DND-41 (cell line): ENCODE measurements around the gene TRNAU1AP.

Experiments used
- EZH2 ChIP-seq: IDR thresholded peaks from 3 replicates; pipeline ENCODE4 v1.6.1; 2012; ENCODE audit warnings: borderline replicate concordance, low read depth, mild to moderate bottlenecking, moderate library complexity, low read length, inconsistent platforms; ENCODE audit not compliant: severe bottlenecking
- TF ChIP-seq, protein P1 (sequence below): IDR thresholded peaks from 2 replicates; pipeline ENCODE4 v1.5.1; 2012; ENCODE audit warnings: borderline replicate concordance, low read length, moderate library complexity, mild to moderate bottlenecking; ENCODE audit not compliant: poor library complexity, severe bottlenecking; ENCODE audit errors: extremely low read depth

GRCh38 chr1:28573564-28573963, 20.7 kb downstream of the TRNAU1AP start:
- no peak for TF ChIP-seq EZH2
- TF ChIP-seq, protein P1, sequence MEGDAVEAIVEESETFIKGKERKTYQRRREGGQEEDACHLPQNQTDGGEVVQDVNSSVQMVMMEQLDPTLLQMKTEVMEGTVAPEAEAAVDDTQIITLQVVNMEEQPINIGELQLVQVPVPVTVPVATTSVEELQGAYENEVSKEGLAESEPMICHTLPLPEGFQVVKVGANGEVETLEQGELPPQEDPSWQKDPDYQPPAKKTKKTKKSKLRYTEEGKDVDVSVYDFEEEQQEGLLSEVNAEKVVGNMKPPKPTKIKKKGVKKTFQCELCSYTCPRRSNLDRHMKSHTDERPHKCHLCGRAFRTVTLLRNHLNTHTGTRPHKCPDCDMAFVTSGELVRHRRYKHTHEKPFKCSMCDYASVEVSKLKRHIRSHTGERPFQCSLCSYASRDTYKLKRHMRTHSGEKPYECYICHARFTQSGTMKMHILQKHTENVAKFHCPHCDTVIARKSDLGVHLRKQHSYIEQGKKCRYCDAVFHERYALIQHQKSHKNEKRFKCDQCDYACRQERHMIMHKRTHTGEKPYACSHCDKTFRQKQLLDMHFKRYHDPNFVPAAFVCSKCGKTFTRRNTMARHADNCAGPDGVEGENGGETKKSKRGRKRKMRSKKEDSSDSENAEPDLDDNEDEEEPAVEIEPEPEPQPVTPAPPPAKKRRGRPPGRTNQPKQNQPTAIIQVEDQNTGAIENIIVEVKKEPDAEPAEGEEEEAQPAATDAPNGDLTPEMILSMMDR: no peak
